Muscle layer of colon (tissue), 2 donors: ENCODE data around the gene CHST7.

ENCODE experiments used
- H3K27ac ChIP-seq: one replicate; pipeline ENCODE4 v1.7.0; 2013; ENCODE audit warnings: low read depth, mild to moderate bottlenecking, low read length, moderate library complexity
- H3K27me3 ChIP-seq, 2 donors: one replicate each; pipeline ENCODE4 v1.7.0; 2013; ENCODE audit warnings: low read length in 2 of 2, mild to moderate bottlenecking in 2 of 2; ENCODE audit not compliant: insufficient read depth in 2 of 2, control insufficient read depth in 1 of 2
- H3K36me3 ChIP-seq: one replicate; pipeline ENCODE4 v1.7.0; 2013; ENCODE audit warnings: mild to moderate bottlenecking, low read length; ENCODE audit not compliant: insufficient read depth
- H3K4me1 ChIP-seq: one replicate; pipeline ENCODE4 v1.7.0; 2013; ENCODE audit warnings: mild to moderate bottlenecking, low read length; ENCODE audit not compliant: insufficient read depth
- H3K4me3 ChIP-seq, 2 donors: one replicate each; pipeline ENCODE4 v1.7.0; 2013; ENCODE audit warnings: low read length in 2 of 2, low read depth in 1 of 2, mild to moderate bottlenecking in 1 of 2, moderate library complexity in 1 of 2
- H3K9ac ChIP-seq: one replicate; pipeline ENCODE4 v1.7.0; 2013; ENCODE audit warnings: low read length
- H3K9me3 ChIP-seq: one replicate; pipeline ENCODE4 v1.7.0; 2013; ENCODE audit warnings: mild to moderate bottlenecking, low read length
- donor health status: abdominal sarcoma.
- donor health status: Adenocarcinoma of cecum.

The CHST7 gene

DNA sequence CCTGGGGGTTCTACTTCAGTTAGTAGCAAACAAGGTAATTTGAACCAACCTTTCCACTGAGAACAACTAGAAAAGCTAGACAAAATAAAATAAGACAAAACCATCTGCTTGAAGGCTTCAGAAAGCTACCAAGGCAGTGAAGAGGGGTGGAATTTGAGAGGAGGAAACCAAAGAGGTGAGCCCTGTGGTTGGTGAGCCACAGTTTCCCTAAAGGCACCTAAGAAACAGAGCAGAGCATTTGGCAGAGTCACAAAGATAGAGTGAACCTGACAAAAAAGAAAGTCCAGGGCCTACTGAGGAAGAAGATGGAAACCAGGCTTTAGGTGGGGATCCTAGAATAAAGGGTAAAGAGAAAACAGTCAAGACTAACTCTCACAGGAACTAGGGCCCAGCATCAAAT lies 44.3 kb downstream of the CHST7 start:
- peaks cover 3% of the 10 kb centered on the region for H3K9me3 ChIP-seq
- H3K9ac ChIP-seq, result no peak overlapping the region
- no peak overlapping the region for H3K27ac ChIP-seq
- no peak overlapping the region for H3K4me3 ChIP-seq
- H3K36me3 ChIP-seq, result no peaks in the 10 kb centered on the region
- H3K4me1 ChIP-seq, result no peaks in the 10 kb centered on the region
- H3K27me3 ChIP-seq, result no peaks in the 10 kb centered on the region

DNA sequence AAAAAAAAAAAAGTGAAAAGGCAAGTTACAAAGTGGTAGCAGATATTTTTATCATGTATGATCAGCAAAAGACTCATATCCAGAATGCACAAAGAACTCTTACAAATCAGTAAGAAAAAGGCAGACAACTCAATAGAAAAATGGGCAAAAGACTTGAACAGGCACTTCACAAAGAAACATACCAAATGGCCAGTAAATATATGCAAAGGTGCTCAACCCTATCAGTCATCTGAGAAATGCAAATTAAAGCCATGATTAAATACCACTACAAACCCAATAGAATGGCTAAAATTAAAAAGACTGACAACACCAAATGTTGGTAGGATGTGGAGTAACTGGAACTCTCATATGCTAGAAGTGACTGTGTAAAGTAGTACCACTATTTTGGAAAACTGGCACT lies 45.4 kb downstream of the CHST7 start:
- Histone ChIP-seq H3K9ac (no peak overlapping the region), H3K36me3 (no peaks in the 10 kb centered on the region), H3K27me3 (no peaks in the 10 kb centered on the region), H3K4me3 (no peak overlapping the region), H3K9me3 (peaks cover 3% of the 10 kb centered on the region), H3K27ac (no peak overlapping the region), H3K4me1 (no peaks in the 10 kb centered on the region)

DNA sequence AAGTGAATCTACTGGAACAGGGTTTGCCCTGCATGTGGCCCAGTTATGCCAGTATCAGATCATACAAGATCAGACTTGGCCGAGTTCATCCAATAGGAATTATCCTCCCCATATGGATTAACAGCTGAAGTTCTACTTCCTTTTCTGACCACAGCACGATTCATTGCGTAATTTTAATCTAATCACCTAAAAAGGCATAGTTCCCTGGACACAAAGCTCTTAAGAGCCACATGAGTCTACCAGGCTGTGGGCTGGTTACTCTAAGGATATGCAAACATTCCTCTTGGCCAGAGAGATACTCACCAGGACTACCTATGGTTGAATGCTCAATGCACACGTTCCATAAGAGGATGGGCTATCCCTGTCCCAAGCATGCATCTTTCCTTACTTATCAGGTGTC lies 46.9 kb downstream of the CHST7 start:
- Histone ChIP-seq H3K36me3 (no peaks in the 10 kb centered on the region), H3K9ac (no peak overlapping the region), H3K4me1 (no peaks in the 10 kb centered on the region), H3K9me3 (peaks cover 3% of the 10 kb centered on the region), H3K27me3 (no peaks in the 10 kb centered on the region), H3K4me3 (no peak overlapping the region), H3K27ac (no peak overlapping the region)

DNA sequence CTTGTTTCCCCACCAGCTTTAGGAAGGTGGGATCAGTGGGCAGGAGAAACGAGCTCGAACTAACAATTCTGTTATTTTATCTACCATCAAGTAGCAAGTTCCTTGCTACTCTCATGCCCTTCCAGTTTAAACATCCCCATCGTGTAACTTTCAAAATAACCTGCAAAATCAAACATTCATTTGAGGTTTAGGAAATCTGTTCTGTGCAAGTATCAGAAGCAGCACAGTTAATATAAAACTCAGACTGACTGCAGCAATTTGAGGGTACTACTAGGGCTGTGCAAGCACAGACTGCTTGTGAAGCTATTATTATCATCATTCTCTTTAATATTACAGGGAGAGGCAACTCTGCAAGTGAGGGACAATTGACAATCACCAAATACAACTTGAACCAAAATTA lies 48.0 kb downstream of the CHST7 start:
- Histone ChIP-seq H3K4me1 (no peaks in the 10 kb centered on the region), H3K9me3 (peaks cover 3% of the 10 kb centered on the region), H3K9ac (no peak overlapping the region), H3K4me3 (no peak overlapping the region), H3K36me3 (no peaks in the 10 kb centered on the region), H3K27me3 (no peaks in the 10 kb centered on the region), H3K27ac (no peak overlapping the region)

DNA sequence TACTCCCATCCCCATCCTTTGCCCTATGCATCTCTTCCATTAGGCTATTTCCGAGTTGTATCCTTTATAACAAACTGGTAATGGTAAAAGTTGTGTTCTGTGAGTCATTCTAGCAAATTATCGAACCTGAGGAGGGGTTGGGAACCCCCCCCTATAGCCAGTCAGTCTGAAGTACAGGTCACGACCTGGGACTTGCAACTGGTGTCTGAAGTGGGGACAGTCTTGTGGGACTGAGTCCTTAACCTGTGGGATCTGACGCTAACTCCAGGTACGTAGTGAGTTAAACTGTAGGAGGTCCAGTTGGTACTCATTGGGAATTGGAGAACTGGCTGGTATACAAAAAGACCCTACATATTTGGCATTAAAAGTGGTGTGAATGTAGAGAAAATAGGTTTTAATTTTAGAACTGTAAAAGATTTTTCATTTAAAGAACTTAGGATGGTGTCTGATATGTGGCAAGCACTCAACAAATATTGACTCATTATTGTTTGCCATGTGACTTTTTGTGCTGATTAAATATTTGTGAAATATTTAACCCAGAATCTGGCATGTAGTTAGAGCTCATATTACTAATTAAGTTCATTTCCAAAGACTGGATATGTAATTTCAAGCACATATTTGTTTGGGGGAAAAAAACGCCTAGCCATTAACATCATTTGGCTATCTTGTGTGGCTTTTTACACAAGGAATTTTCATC lies 50.7 kb downstream of the CHST7 start:
- Histone ChIP-seq H3K36me3 (no peaks in the 10 kb centered on the region), H3K9me3 (no peaks in the 10 kb centered on the region), H3K9ac (no peak overlapping the region), H3K27ac (no peak overlapping the region), H3K4me1 (no peaks in the 10 kb centered on the region), H3K4me3 (no peak overlapping the region), H3K27me3 (no peaks in the 10 kb centered on the region)

DNA sequence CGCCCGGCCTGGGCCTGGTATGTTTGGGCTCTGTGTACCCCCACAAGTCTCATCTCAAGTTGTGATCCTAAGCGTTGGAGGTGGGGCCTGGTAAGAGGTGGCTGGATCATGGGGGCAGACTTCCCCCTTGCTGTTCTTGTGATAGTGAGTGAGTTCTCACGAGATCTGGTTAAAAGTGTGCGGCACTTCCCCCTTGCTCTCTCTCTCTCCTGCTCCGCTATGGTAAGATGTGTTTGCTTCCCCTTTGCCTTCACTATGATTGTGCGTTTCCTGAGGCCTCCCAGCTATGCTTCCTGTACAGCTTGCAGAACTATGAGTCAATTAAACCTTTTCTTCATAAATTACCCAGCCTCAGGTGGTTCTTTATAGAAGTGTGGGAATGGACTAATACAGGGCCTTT lies 53.0 kb downstream of the CHST7 start:
- no peak overlapping the region for H3K9ac ChIP-seq
- H3K4me3 ChIP-seq, result no peak overlapping the region
- peaks cover 0 to 4% of the 10 kb centered on the region in 2 donors for H3K27me3 ChIP-seq
- no peaks in the 10 kb centered on the region for H3K9me3 ChIP-seq
- no peak overlapping the region for H3K27ac ChIP-seq
- no peaks in the 10 kb centered on the region for H3K36me3 ChIP-seq
- no peaks in the 10 kb centered on the region for H3K4me1 ChIP-seq

DNA sequence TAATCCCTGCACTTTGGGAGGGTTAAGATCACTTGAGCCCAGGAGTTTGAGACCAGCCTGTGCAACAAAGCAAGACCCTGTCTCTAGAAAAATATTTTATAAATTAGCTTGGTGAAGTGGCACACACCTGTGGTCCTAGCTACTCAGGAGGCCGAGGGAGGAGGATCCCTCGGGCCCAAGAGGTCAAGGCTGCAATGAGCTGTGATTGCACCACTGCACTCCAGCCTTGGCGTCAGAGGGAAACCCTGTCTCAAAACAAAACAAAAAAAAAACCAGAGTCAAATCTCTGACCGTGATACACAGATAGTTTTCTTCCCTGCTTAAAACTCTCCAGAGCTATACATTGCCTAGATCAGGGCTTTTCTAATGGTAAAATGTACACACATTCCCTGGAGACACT lies 53.5 kb downstream of the CHST7 start:
- no peak overlapping the region for H3K4me3 ChIP-seq
- peaks cover 0 to 4% of the 10 kb centered on the region in 2 donors for H3K27me3 ChIP-seq
- H3K36me3 ChIP-seq, result no peaks in the 10 kb centered on the region
- H3K27ac ChIP-seq, result no peak overlapping the region
- H3K9me3 ChIP-seq, result no peaks in the 10 kb centered on the region
- no peaks in the 10 kb centered on the region for H3K4me1 ChIP-seq
- no peak overlapping the region for H3K9ac ChIP-seq

DNA sequence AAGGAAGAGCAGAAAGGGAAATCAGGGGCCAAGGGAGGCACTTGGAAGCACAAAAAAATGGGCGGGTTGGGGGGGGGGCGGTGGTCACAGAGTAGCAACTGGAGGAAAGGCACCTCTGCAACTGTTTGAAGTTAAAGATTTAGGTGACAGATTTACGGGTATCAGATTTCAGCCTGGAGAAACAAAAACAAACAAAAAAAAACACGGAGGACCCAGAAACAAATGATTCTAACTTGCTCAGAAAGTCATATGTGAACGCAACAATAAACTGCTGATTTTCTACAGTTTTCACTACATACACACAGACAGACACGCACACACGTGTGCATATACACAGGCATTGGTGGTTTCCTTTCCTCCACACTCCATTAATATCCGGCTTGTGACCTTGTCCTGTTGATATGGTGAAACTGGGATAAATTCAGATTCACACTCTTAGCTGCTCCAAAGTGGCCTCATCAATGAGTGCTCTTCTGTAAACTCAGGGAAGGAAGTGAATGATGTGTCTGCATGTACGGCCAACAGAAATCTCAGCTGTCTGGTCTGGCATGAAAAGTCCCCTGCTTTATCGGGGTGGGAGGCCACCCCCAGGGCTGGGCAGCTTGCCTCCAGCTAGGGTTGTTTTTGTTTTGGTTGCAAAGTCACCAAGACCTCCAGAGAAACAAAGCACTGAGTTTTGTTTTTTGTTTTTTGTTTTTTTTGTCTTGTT lies 54.3 kb downstream of the CHST7 start:
- Histone ChIP-seq H3K27me3 (peaks cover 0 to 4% of the 10 kb centered on the region in 2 donors), H3K27ac (no peak overlapping the region), H3K4me3 (no peak overlapping the region), H3K9me3 (no peaks in the 10 kb centered on the region), H3K9ac (no peak overlapping the region), H3K36me3 (no peaks in the 10 kb centered on the region), H3K4me1 (no peaks in the 10 kb centered on the region)

DNA sequence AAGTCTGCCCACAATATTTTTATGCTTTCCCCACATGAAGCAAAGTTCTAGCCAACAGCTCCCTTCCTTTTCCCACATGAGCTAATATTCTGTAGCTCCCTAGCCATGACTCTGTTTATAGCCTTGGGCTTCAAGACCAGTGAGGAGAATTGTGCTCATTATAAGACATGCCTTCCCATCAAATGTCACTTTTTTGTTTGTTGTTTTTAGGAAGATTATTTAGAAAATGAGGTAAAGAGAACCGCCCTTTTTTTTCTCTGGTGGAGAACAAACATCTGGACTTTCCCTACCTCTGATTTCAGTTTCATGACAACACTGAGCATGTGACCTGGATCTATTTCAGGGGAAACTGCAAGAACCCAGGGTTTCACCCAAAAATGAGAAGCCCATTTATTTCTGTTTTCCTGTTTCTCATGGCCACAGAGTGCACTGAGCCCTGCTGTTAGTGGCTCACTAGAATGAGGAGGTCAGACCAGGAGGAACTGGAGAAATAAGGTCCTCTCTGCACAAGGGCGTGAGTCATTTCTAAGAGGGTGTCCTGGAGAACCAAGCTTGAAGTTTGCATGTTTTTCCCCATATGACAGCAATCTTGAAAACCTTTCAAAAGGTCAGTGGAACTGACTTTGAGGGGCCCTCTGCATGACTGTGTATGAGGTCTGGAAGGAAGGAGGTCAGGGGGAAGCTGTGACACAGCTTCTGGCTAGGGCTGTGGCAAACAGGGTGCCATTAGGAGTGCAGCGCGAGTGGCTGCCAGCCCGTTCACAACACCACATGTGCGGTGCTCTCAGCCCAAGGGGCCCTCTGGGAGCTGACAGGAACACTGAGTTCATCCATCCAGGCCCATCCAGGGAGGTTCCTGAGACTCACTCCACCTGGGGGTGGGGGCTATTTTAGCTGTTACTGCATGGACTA lies 55.2 kb downstream of the CHST7 start:
- H3K4me1 ChIP-seq, result no peaks in the 10 kb centered on the region
- H3K36me3 ChIP-seq, result no peaks in the 10 kb centered on the region
- H3K9me3 ChIP-seq, result no peaks in the 10 kb centered on the region
- H3K27ac ChIP-seq, result no peak overlapping the region
- H3K27me3 ChIP-seq, result peaks cover 0 to 4% of the 10 kb centered on the region in 2 donors
- no peak overlapping the region for H3K4me3 ChIP-seq
- H3K9ac ChIP-seq, result no peak overlapping the region

DNA sequence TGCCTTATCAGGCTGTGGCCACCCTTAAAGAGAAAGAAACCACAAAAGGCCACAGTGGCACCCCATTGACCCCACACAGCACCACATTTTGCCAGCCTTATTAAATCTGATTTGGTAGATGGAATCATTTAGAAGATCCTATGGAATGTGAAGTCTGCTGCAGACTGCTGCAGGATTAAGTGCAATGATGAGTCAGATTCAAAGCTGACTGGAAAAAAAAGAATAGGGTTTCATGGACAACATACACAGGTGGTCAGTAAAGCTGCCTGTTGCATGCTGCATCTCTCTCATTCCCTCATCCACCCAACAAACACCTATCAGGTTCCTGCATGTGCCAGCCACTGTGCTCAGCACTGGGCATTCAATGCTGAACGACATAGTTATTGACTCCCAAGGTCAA lies 56.6 kb downstream of the CHST7 start:
- Histone ChIP-seq H3K27ac (no peak overlapping the region), H3K9me3 (no peaks in the 10 kb centered on the region), H3K9ac (no peak overlapping the region), H3K4me3 (no peak overlapping the region), H3K36me3 (no peaks in the 10 kb centered on the region), H3K4me1 (no peaks in the 10 kb centered on the region), H3K27me3 (peaks cover 0 to 4% of the 10 kb centered on the region in 2 donors)

DNA sequence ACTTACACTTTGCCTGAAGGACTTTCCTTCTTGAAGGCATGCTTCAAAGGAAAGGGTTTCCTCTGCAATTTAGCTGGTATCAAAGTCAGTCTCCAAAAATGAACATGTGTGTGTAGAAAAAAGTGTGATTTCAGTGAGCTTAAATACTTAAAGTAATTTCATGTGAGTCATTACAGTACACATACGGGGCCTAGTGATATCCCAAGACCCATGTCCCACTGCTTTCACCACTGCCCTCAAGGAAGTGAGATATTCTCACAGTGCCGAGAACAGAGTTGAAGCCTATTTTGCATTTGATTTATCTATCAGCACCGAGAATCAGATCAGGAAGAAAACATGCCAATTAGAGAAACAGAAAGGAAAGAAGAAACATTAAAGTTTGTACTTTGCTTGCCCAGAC lies 61.0 kb downstream of the CHST7 start:
- no peaks in the 10 kb centered on the region for H3K4me1 ChIP-seq
- no peak overlapping the region for H3K27ac ChIP-seq
- no peaks in the 10 kb centered on the region for H3K36me3 ChIP-seq
- H3K4me3 ChIP-seq, result no peak overlapping the region
- peaks cover 0 to 4% of the 10 kb centered on the region in 2 donors for H3K27me3 ChIP-seq
- no peaks in the 10 kb centered on the region for H3K9me3 ChIP-seq
- no peak overlapping the region for H3K9ac ChIP-seq
